ENCODE data around the gene OR2V1.

DNA sequence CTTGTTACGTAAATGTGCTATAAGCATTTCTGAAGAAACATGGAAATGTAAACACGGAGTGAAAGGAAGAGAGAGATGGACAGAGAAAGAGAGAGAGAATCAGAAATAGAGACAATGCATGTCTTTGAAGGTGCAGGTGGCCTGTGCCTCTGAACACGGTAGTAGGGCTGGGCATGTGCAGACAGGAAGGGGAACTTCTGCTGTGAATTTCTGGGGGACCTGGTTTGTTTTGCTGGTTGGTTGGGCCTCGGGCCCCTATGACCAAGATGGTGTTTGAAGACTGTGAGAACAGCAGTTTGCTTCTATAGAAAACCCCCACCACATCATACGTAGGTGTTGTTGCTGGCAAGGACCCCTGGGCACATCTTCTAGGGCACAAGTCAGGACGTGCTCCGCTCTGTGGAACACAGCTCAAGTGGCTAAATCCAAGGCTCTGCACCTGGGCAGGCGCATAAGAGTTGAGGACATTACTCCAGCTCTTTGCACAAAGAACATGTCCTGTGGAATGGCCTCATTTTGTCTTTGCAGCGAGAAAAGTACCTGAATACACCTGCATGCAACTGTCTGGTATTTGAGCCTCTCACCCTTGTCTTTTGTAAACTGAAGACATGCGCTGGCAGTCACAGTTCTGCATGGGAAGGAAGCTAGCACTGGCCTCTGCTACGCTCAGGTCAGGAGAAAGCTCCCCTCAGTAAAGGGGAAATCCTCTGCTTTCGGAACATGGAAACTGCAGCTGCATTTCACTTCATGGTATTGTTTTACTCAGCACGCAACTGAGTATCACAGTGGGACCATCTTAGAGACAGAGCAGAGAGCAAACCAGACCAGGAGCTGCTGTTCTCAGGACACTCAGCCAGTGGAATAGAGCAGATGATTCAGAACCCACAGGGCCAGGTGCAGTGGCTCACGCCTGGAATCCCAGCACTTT lies 19.1 kb upstream of the OR2V1 start:
- TF ChIP-seq POLR2A (IDR thresholded peaks at IDR 0.05; ENCODE audit: low read depth, low read length) (no peak), POLR2AphosphoS5 (IDR thresholded peaks at IDR 0.05; ENCODE audit: low read depth, low read length) (no peak), TAF1 (IDR thresholded peaks at IDR 0.05; ENCODE audit: low read depth, low read length) (no peak), SPI1 (IDR thresholded peaks at IDR 0.05; ENCODE audit: low read depth, low read length) (no peak), POU2F2 (IDR thresholded peaks at IDR 0.05; ENCODE audit: low read depth, low read length) (no peak)
